ENCODE measurements around the gene PUSL1. TPM values are rescaled to one million over a fixed set of nuclear protein-coding genes. Genes with fewer than 3 reads are reported as not detected.

Gene PUSL1
- total and polyA plus RNA-seq, 2 donors (not counting 1 experiment from before 2014, with no cell fraction given): 15.7 to 25.8 TPM

GRCh38 chr1:1267488-1268283 is 40.7 kb upstream of the PUSL1 start:
- no peak for ATAC-seq (ENCODE audit: low read depth)
- Histone ChIP-seq H4K20me1 (ENCODE audit: control insufficient read depth, insufficient read depth, low read length, poor library complexity, severe bottlenecking) (peaks cover 85% of the 10 kb centered on the region), H3K36me3 (replicated peaks in 1 of 2; ENCODE audit: control extremely low read depth in 1 of 2, control insufficient read depth in 1 of 2, extremely low read depth in 1 of 2, insufficient read depth in 2 of 2, low read length in 1 of 2) (peaks cover 0 to 46% of the 10 kb centered on the region in 2 experiments), H3K9ac (ENCODE audit: low read length) (no peak overlapping the region), H3K4me3 (ENCODE audit: control extremely low read depth in 1 of 5, extremely low read depth in 1 of 5, insufficient read depth in 1 of 5, low read depth in 2 of 5, low read length in 4 of 5) (no peak overlapping the region), H3K9me3 (ENCODE audit: control extremely low read depth in 1 of 3, control insufficient read depth in 2 of 3, insufficient read depth in 1 of 3, low read length in 2 of 3) (no peaks in the 10 kb centered on the region), H3K4me1 (ENCODE audit: control insufficient read depth in 2 of 2, insufficient read depth in 2 of 2, low read length in 2 of 2) (peaks cover 22 to 25% of the 10 kb centered on the region in 2 donors), H3K79me2 (ENCODE audit: control insufficient read depth, insufficient read depth, low read length) (peaks cover 70% of the 10 kb centered on the region), H3K4me2 (replicated peaks; ENCODE audit: low read depth, low read length, poor library complexity, severe bottlenecking) (no peak overlapping the region), H3K27ac (ENCODE audit: low read length in 2 of 2) (no peak overlapping the region), H2AFZ (ENCODE audit: insufficient read depth, low read depth, low read length, poor library complexity, severe bottlenecking) (no peak overlapping the region), H3K27me3 (replicated peaks in 1 of 4; ENCODE audit: control extremely low read depth in 1 of 4, control insufficient read depth in 3 of 4, insufficient read depth in 4 of 4, low read length in 3 of 4) (no peaks in the 10 kb centered on the region)
- no peak overlapping the region for H3K4me3 Mint-ChIP-seq
- POLR2A ChIA-PET: no interaction called here
- H3K4me1 Mint-ChIP-seq: peaks cover 31% of the 10 kb centered on the region
- no peaks in the 10 kb centered on the region for H3K27me3 Mint-ChIP-seq
- H3K9me3 Mint-ChIP-seq (ENCODE audit: insufficient read depth): no peaks in the 10 kb centered on the region
- H3K27ac Mint-ChIP-seq: no peak overlapping the region
- intact Hi-C loops (cut with micrococcal nuclease): no loop called here
- no peak for TF ChIP-seq CTCF (IDR thresholded peaks at IDR 0.05)
- no peak for TF ChIP-seq EZH2 (IDR thresholded peaks at IDR 0.05; ENCODE audit: borderline replicate concordance, insufficient read depth, low read depth, low read length, poor library complexity, severe bottlenecking)
- DNase-seq: no peak
- 98% methylated on average over 39 of the region's 39 CpGs for WGBS (ENCODE audit: insufficient coverage)
- CTCF ChIA-PET: no interaction called here

- peaks cover 24 to 31% of the 10 kb centered on the region in 2 donors for H3K4me1 ChIP-seq (ENCODE audit: control insufficient read depth in 2 of 2, insufficient read depth in 2 of 2, low read length in 2 of 2)
- no peak overlapping the region for H3K4me2 ChIP-seq (replicated peaks; ENCODE audit: low read depth, low read length, poor library complexity, severe bottlenecking)
- 98% methylated on average over 13 of the region's 13 CpGs for WGBS (ENCODE audit: insufficient coverage)
- Mint-ChIP-seq H3K27me3 (no peaks in the 10 kb centered on the region), H3K9me3 (ENCODE audit: insufficient read depth) (no peaks in the 10 kb centered on the region), H3K4me1 (peaks cover 35% of the 10 kb centered on the region), H3K27ac (no peak overlapping the region), H3K4me3 (no peak overlapping the region)
- ChIA-PET CTCF (no interaction called here), POLR2A (interaction anchor here (0.6 kb wide), 2 partner anchors 11 to 88 kb away, joined by 3 to 4 read pairs; no protein-coding TSS in a partner anchor)
- no peak overlapping the region for H3K4me3 ChIP-seq (ENCODE audit: control extremely low read depth in 1 of 5, extremely low read depth in 1 of 5, insufficient read depth in 1 of 5, low read depth in 2 of 5, low read length in 4 of 5)
- DNase-seq (no peak), ATAC-seq (ENCODE audit: low read depth) (no peak)
- H3K9me3 ChIP-seq (ENCODE audit: control extremely low read depth in 1 of 3, control insufficient read depth in 2 of 3, insufficient read depth in 1 of 3, low read length in 2 of 3): no peaks in the 10 kb centered on the region
- H3K27me3 ChIP-seq (replicated peaks in 1 of 4; ENCODE audit: control extremely low read depth in 1 of 4, control insufficient read depth in 3 of 4, insufficient read depth in 4 of 4, low read length in 3 of 4): no peaks in the 10 kb centered on the region
- H2AFZ ChIP-seq (ENCODE audit: insufficient read depth, low read depth, low read length, poor library complexity, severe bottlenecking): no peak overlapping the region
- no peak for TF ChIP-seq CTCF (IDR thresholded peaks at IDR 0.05)
- no peak overlapping the region for H3K9ac ChIP-seq (ENCODE audit: low read length)
- no peak overlapping the region for H3K27ac ChIP-seq (ENCODE audit: low read length in 2 of 2)
- peaks cover 0 to 40% of the 10 kb centered on the region in 2 experiments for H3K36me3 ChIP-seq (replicated peaks in 1 of 2; ENCODE audit: control extremely low read depth in 1 of 2, control insufficient read depth in 1 of 2, extremely low read depth in 1 of 2, insufficient read depth in 2 of 2, low read length in 1 of 2)
- peaks cover 84% of the 10 kb centered on the region for H4K20me1 ChIP-seq (ENCODE audit: control insufficient read depth, insufficient read depth, low read length, poor library complexity, severe bottlenecking)
- H3K79me2 ChIP-seq (ENCODE audit: control insufficient read depth, insufficient read depth, low read length): peaks cover 70% of the 10 kb centered on the region
- intact Hi-C loops (cut with micrococcal nuclease): no loop called here
These were observed 40.1 kb upstream of the PUSL1 start for GRCh38 chr1:1268284-1268682.

All from B cell (primary cell).